ENCODE results near the gene HAUS7. TPM values are rescaled to one million over a fixed set of nuclear protein-coding genes. Genes with fewer than 3 reads are reported as not detected.

HAUS7 gene
- polyA plus RNA-seq, 1 donor (not counting 4 experiments of a cell fraction or from before 2014, with no cell fraction given), result 13.8 TPM

DNA sequence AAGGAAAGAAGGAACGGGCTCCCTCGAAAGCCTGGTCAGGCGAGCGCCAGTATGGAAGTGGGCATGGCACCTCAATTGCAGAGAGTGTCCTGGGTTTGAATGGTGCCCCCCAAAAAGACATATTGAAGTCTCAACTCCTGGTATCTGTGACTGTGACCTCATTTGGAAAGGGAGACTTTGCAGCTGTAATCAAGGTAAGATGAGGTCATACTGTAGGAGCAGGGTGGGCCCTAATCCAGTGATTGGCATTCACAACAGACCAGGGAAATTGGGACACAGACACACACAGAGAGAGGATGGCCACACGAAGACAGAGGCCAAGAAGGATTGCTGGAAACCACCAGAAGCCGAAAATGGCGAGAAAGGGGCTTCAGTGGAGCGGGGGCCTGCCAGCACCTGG lies 52.7 kb downstream of the HAUS7 start:
- H3K27ac ChIP-seq (ENCODE audit: control insufficient read depth, insufficient read depth, low read length), result no peak overlapping the region
- H3K36me3 ChIP-seq (ENCODE audit: control insufficient read depth in 2 of 2, extremely low read depth in 1 of 2, insufficient read depth in 2 of 2, low read length in 2 of 2), result no peaks in the 10 kb centered on the region
- H3K4me1 ChIP-seq (ENCODE audit: control insufficient read depth, extremely low read depth, insufficient read depth, low read length), result no peaks in the 10 kb centered on the region
- no peaks in the 10 kb centered on the region for H4K20me1 ChIP-seq (ENCODE audit: control insufficient read depth, extremely low read depth, insufficient read depth, low read length)
- H3K9me3 ChIP-seq (ENCODE audit: control insufficient read depth, low read depth, low read length), result peaks cover 2% of the 10 kb centered on the region
- no peak overlapping the region for H3K4me2 ChIP-seq (ENCODE audit: control insufficient read depth, extremely low read depth, insufficient read depth, low read depth, low read length)
- H3K4me3 ChIP-seq (ENCODE audit: control insufficient read depth in 2 of 3, extremely low read depth in 1 of 3, insufficient read depth in 2 of 3, low read depth in 1 of 3, low read length in 3 of 3), result no peak overlapping the region
- no peak for DNase-seq (ENCODE audit: low read depth, low spot score)
- FAIRE-seq, result no peak
- no peaks in the 10 kb centered on the region for H3K79me2 ChIP-seq (ENCODE audit: control insufficient read depth, insufficient read depth, low read length)
- TF ChIP-seq, protein P1, sequence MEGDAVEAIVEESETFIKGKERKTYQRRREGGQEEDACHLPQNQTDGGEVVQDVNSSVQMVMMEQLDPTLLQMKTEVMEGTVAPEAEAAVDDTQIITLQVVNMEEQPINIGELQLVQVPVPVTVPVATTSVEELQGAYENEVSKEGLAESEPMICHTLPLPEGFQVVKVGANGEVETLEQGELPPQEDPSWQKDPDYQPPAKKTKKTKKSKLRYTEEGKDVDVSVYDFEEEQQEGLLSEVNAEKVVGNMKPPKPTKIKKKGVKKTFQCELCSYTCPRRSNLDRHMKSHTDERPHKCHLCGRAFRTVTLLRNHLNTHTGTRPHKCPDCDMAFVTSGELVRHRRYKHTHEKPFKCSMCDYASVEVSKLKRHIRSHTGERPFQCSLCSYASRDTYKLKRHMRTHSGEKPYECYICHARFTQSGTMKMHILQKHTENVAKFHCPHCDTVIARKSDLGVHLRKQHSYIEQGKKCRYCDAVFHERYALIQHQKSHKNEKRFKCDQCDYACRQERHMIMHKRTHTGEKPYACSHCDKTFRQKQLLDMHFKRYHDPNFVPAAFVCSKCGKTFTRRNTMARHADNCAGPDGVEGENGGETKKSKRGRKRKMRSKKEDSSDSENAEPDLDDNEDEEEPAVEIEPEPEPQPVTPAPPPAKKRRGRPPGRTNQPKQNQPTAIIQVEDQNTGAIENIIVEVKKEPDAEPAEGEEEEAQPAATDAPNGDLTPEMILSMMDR (optimal IDR thresholded peaks at IDR 0.05 in 1 of 3, IDR thresholded peaks at IDR 0.05 in 1 of 3, conservative IDR thresholded peaks at IDR 0.05 in 1 of 3; ENCODE audit: extremely low read depth in 1 of 3, insufficient read depth in 2 of 3, low read length in 3 of 3), result no peak
- TF ChIP-seq EZH2 (IDR thresholded peaks at IDR 0.05; ENCODE audit: low read length), result no peak
- no peak overlapping the region for H3K9ac ChIP-seq (ENCODE audit: control insufficient read depth, extremely low read depth, insufficient read depth, low read length)
- H3K27me3 ChIP-seq (ENCODE audit: control insufficient read depth, extremely low read depth, insufficient read depth, low read length), result no peaks in the 10 kb centered on the region
- no peaks in the 10 kb centered on the region for H3K9me1 ChIP-seq (ENCODE audit: control insufficient read depth, extremely low read depth, insufficient read depth, low read length)
- dilution Hi-C loops (cut with MboI; ENCODE audit: extremely low pct_ligation_motif_present, low sequenced_read_pairs), result no loop called here
- no peak overlapping the region for H2AFZ ChIP-seq (ENCODE audit: control insufficient read depth, low read length)

DNA sequence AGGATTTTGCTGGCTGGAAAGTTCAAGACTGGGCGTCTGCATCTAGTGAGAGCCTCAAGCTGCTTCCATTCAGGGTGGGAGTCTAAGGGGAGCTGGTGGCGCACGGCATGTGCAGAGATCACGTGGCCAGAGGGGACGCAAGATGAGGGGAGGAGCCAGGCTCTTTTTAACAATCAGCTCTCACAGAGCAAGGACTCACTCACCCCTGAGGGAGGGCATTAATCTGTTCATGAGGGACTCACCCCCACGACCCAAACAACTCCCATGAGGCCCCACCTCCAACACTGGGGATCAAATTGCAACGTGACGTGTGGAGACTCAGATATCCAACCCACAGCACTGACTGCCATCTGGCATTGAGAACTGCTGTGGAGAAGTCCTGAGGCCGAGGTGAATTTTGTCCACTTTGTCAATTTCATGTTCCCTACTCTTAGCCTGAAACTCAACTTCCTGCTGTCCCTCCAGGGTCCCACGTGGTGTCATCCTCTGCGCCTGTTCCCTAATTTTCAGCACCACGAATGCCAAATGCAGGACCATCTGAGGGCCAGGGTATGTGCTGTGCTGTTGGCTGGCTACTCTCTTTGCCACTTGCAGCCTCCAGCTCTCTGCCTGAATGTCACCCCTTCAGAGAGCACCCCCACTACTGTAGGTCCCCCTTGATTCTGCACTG lies 53.5 kb downstream of the HAUS7 start:
- no peak for FAIRE-seq
- no peak overlapping the region for H2AFZ ChIP-seq (ENCODE audit: control insufficient read depth, low read length)
- H3K79me2 ChIP-seq (ENCODE audit: control insufficient read depth, insufficient read depth, low read length), result no peaks in the 10 kb centered on the region
- DNase-seq (ENCODE audit: low read depth, low spot score), result no peak
- no peak overlapping the region for H3K4me3 ChIP-seq (ENCODE audit: control insufficient read depth in 2 of 3, extremely low read depth in 1 of 3, insufficient read depth in 2 of 3, low read depth in 1 of 3, low read length in 3 of 3)
- H3K36me3 ChIP-seq (ENCODE audit: control insufficient read depth in 2 of 2, extremely low read depth in 1 of 2, insufficient read depth in 2 of 2, low read length in 2 of 2), result no peaks in the 10 kb centered on the region
- H3K9me1 ChIP-seq (ENCODE audit: control insufficient read depth, extremely low read depth, insufficient read depth, low read length), result no peaks in the 10 kb centered on the region
- peaks cover 2% of the 10 kb centered on the region for H3K9me3 ChIP-seq (ENCODE audit: control insufficient read depth, low read depth, low read length)
- TF ChIP-seq EZH2 (IDR thresholded peaks at IDR 0.05; ENCODE audit: low read length), result no peak
- TF ChIP-seq, protein P1 (optimal IDR thresholded peaks at IDR 0.05 in 1 of 3, IDR thresholded peaks at IDR 0.05 in 1 of 3, conservative IDR thresholded peaks at IDR 0.05 in 1 of 3; ENCODE audit: extremely low read depth in 1 of 3, insufficient read depth in 2 of 3, low read length in 3 of 3), result no peak
- peaks cover 3% of the 10 kb centered on the region for H3K4me1 ChIP-seq (ENCODE audit: control insufficient read depth, extremely low read depth, insufficient read depth, low read length)
- no peaks in the 10 kb centered on the region for H3K27me3 ChIP-seq (ENCODE audit: control insufficient read depth, extremely low read depth, insufficient read depth, low read length)
- H3K4me2 ChIP-seq (ENCODE audit: control insufficient read depth, extremely low read depth, insufficient read depth, low read depth, low read length), result no peak overlapping the region
- no peak overlapping the region for H3K27ac ChIP-seq (ENCODE audit: control insufficient read depth, insufficient read depth, low read length)
- no peak overlapping the region for H3K9ac ChIP-seq (ENCODE audit: control insufficient read depth, extremely low read depth, insufficient read depth, low read length)
- H4K20me1 ChIP-seq (ENCODE audit: control insufficient read depth, extremely low read depth, insufficient read depth, low read length), result no peaks in the 10 kb centered on the region
- dilution Hi-C loops (cut with MboI; ENCODE audit: extremely low pct_ligation_motif_present, low sequenced_read_pairs), result no loop called here

Data from keratinocyte (primary cell).